ACC112 (cell line): ENCODE data around the gene SPOCK2.

ENCODE experiments used
- H2AFZ ChIP-seq: fragments of 200-600 bp; sonication (generic); one replicate; pipeline ENCODE4 v1.6.0; 2017; ENCODE audit warnings: antibody characterized with exemption, low read length; ENCODE audit not compliant: unreplicated experiment
- H3K27ac ChIP-seq: fragments of 200-600 bp; sonication (generic); 2 replicates; pipeline ENCODE4 v1.5.1; 2014; ENCODE audit warnings: low read depth, mild to moderate bottlenecking, antibody characterized with exemption, low read length, moderate library complexity
- H3K27me3 ChIP-seq: fragments of 200-600 bp; sonication (generic); 2 replicates; pipeline ENCODE4 v1.6.1; 2014; ENCODE audit warnings: mild to moderate bottlenecking, antibody characterized with exemption, low read length, moderate library complexity, mixed read lengths; ENCODE audit not compliant: insufficient read depth
- H3K36me3 ChIP-seq: fragments of 200-600 bp; sonication (generic); 2 replicates; pipeline ENCODE4 v1.6.1; 2016; ENCODE audit warnings: mild to moderate bottlenecking, antibody characterized with exemption, low read length, moderate library complexity, mixed read lengths; ENCODE audit not compliant: insufficient read depth
- H3K4me1 ChIP-seq: fragments of 200-600 bp; sonication (generic); one replicate; pipeline ENCODE4 v1.6.1; 2016; ENCODE audit warnings: low read length, mixed read lengths; ENCODE audit not compliant: insufficient read depth, unreplicated experiment, control insufficient read depth
- H3K4me3 ChIP-seq: fragments of 200-600 bp; sonication (generic); 2 replicates; pipeline ENCODE4 v1.5.1; 2014; ENCODE audit warnings: mild to moderate bottlenecking, low read depth, low read length
- H3K79me2 ChIP-seq: fragments of 200-600 bp; sonication (generic); one replicate; pipeline ENCODE4 v1.6.0; 2016; ENCODE audit warnings: low read length; ENCODE audit not compliant: control insufficient read depth, unreplicated experiment, insufficient read depth

Gene SPOCK2

GRCh38 chr10:72124989-72125388, 36.6 kb upstream of the SPOCK2 start:
- Histone ChIP-seq H3K36me3 (no peaks in the 10 kb centered on the region), H3K79me2 (no peaks in the 10 kb centered on the region), H3K27ac (no peak overlapping the region), H2AFZ (no peak overlapping the region), H3K4me3 (no peak overlapping the region), H3K27me3 (no peaks in the 10 kb centered on the region), H3K4me1 (peaks cover 5% of the 10 kb centered on the region)

- no peaks in the 10 kb centered on the region for H3K36me3 ChIP-seq
- no peaks in the 10 kb centered on the region for H3K27me3 ChIP-seq
- no peak overlapping the region for H2AFZ ChIP-seq
- H3K79me2 ChIP-seq: no peaks in the 10 kb centered on the region
- H3K27ac ChIP-seq: no peak overlapping the region
- no peak overlapping the region for H3K4me3 ChIP-seq
- peaks cover 5% of the 10 kb centered on the region for H3K4me1 ChIP-seq
These were observed 36.0 kb upstream of the SPOCK2 start for GRCh38 chr10:72124381-72124780.

- no peaks in the 10 kb centered on the region for H3K27me3 ChIP-seq
- no peak overlapping the region for H3K4me3 ChIP-seq
- H3K27ac ChIP-seq: no peak overlapping the region
- H2AFZ ChIP-seq: no peak overlapping the region
- H3K36me3 ChIP-seq: no peaks in the 10 kb centered on the region
- H3K4me1 ChIP-seq: peaks cover 5% of the 10 kb centered on the region
- H3K79me2 ChIP-seq: no peaks in the 10 kb centered on the region
These were observed 35.3 kb upstream of the SPOCK2 start for GRCh38 chr10:72123616-72124015.

GRCh38 chr10:72122221-72122620, 33.9 kb upstream of the SPOCK2 start:
- Histone ChIP-seq H3K27ac (no peak overlapping the region), H3K36me3 (peaks cover 3% of the 10 kb centered on the region; the same call in 1 of the 2 replicates), H3K27me3 (no peaks in the 10 kb centered on the region), H3K79me2 (no peaks in the 10 kb centered on the region), H2AFZ (no peak overlapping the region), H3K4me1 (peaks cover 5% of the 10 kb centered on the region), H3K4me3 (no peak overlapping the region)

- Histone ChIP-seq H3K79me2 (no peaks in the 10 kb centered on the region), H2AFZ (no peak overlapping the region), H3K4me3 (no peak overlapping the region), H3K27me3 (no peaks in the 10 kb centered on the region), H3K4me1 (peaks cover 5% of the 10 kb centered on the region), H3K27ac (no peak overlapping the region), H3K36me3 (peaks cover 9% of the 10 kb centered on the region; the same call in 1 of the 2 replicates)
These were observed 33.0 kb upstream of the SPOCK2 start for GRCh38 chr10:72121389-72121788.

- H3K4me1 ChIP-seq: no peaks in the 10 kb centered on the region
- no peaks in the 10 kb centered on the region for H3K27me3 ChIP-seq
- H3K27ac ChIP-seq: no peak overlapping the region
- no peak overlapping the region for H3K4me3 ChIP-seq
- no peaks in the 10 kb centered on the region for H3K79me2 ChIP-seq
- H3K36me3 ChIP-seq: peaks cover 13% of the 10 kb centered on the region; the same call in 1 of the 2 replicates
- no peak overlapping the region for H2AFZ ChIP-seq
These were observed 28.0 kb upstream of the SPOCK2 start for GRCh38 chr10:72116372-72116771.

- H2AFZ ChIP-seq: no peak overlapping the region
- H3K27ac ChIP-seq: no peak overlapping the region
- H3K27me3 ChIP-seq: no peaks in the 10 kb centered on the region
- no peaks in the 10 kb centered on the region for H3K4me1 ChIP-seq
- no peaks in the 10 kb centered on the region for H3K79me2 ChIP-seq
- no peak overlapping the region for H3K4me3 ChIP-seq
- peaks cover 13% of the 10 kb centered on the region; the same call in 1 of the 2 replicates for H3K36me3 ChIP-seq
These were observed 26.5 kb upstream of the SPOCK2 start for GRCh38 chr10:72114706-72115450.

GRCh38 chr10:72110673-72111401, 22.5 kb upstream of the SPOCK2 start:
- Histone ChIP-seq H3K27me3 (no peaks in the 10 kb centered on the region), H3K4me3 (no peak overlapping the region), H2AFZ (no peak overlapping the region), H3K79me2 (no peaks in the 10 kb centered on the region), H3K4me1 (peaks cover 7% of the 10 kb centered on the region), H3K36me3 (no peaks in the 10 kb centered on the region), H3K27ac (no peak overlapping the region)

- no peak overlapping the region for H2AFZ ChIP-seq
- no peak overlapping the region for H3K27ac ChIP-seq
- H3K27me3 ChIP-seq: no peaks in the 10 kb centered on the region
- H3K4me3 ChIP-seq: no peak overlapping the region
- no peaks in the 10 kb centered on the region for H3K36me3 ChIP-seq
- H3K79me2 ChIP-seq: no peaks in the 10 kb centered on the region
- H3K4me1 ChIP-seq: peaks cover 10% of the 10 kb centered on the region
These were observed 21.3 kb upstream of the SPOCK2 start for GRCh38 chr10:72109636-72110157.

- no peaks in the 10 kb centered on the region for H3K79me2 ChIP-seq
- no peaks in the 10 kb centered on the region for H3K27me3 ChIP-seq
- no peak overlapping the region for H2AFZ ChIP-seq
- no peak overlapping the region for H3K4me3 ChIP-seq
- H3K36me3 ChIP-seq: no peaks in the 10 kb centered on the region
- H3K27ac ChIP-seq: no peak overlapping the region
- H3K4me1 ChIP-seq: peaks cover 13% of the 10 kb centered on the region
These were observed 20.7 kb upstream of the SPOCK2 start for GRCh38 chr10:72108830-72109635.
